ENCODE results near the gene MYCBPAP.

Gene MYCBPAP

GRCh38 chr17:50562242-50563091 is 54.2 kb downstream of the MYCBPAP start:
- Histone ChIP-seq H3K27me3 (ENCODE audit: control insufficient read depth in 1 of 2, insufficient read depth in 2 of 2, low read length in 2 of 2) (peaks cover 27 to 80% of the 10 kb centered on the region in 2 donors), H3K9me3 (ENCODE audit: low read length) (no peaks in the 10 kb centered on the region), H3K9ac (ENCODE audit: low read length) (no peak overlapping the region), H3K4me1 (ENCODE audit: insufficient read depth, low read length) (peaks cover 15% of the 10 kb centered on the region), H3K27ac (ENCODE audit: low read depth, low read length) (no peak overlapping the region), H3K36me3 (ENCODE audit: insufficient read depth, low read length) (no peaks in the 10 kb centered on the region), H3K4me3 (ENCODE audit: low read depth in 1 of 2, low read length in 2 of 2) (no peak overlapping the region)

- Histone ChIP-seq H3K27me3 (ENCODE audit: control insufficient read depth in 1 of 2, insufficient read depth in 2 of 2, low read length in 2 of 2) (peaks cover 27 to 81% of the 10 kb centered on the region in 2 donors), H3K4me3 (ENCODE audit: low read depth in 1 of 2, low read length in 2 of 2) (no peak overlapping the region), H3K36me3 (ENCODE audit: insufficient read depth, low read length) (no peaks in the 10 kb centered on the region), H3K9ac (ENCODE audit: low read length) (no peak overlapping the region), H3K4me1 (ENCODE audit: insufficient read depth, low read length) (peaks cover 15% of the 10 kb centered on the region), H3K27ac (ENCODE audit: low read depth, low read length) (no peak overlapping the region), H3K9me3 (ENCODE audit: low read length) (no peaks in the 10 kb centered on the region)
These were observed 54.9 kb downstream of the MYCBPAP start for GRCh38 chr17:50563092-50563511.

GRCh38 chr17:50564916-50565315 is 56.7 kb downstream of the MYCBPAP start:
- H3K27ac ChIP-seq (ENCODE audit: low read depth, low read length) = no peak overlapping the region
- no peak overlapping the region for H3K4me3 ChIP-seq (ENCODE audit: low read depth in 1 of 2, low read length in 2 of 2)
- H3K9me3 ChIP-seq (ENCODE audit: low read length) = no peaks in the 10 kb centered on the region
- no peak overlapping the region for H3K9ac ChIP-seq (ENCODE audit: low read length)
- H3K36me3 ChIP-seq (ENCODE audit: insufficient read depth, low read length) = no peaks in the 10 kb centered on the region
- peaks cover 23 to 62% of the 10 kb centered on the region in 2 donors for H3K27me3 ChIP-seq (ENCODE audit: control insufficient read depth in 1 of 2, insufficient read depth in 2 of 2, low read length in 2 of 2)
- H3K4me1 ChIP-seq (ENCODE audit: insufficient read depth, low read length) = peaks cover 5% of the 10 kb centered on the region

- Histone ChIP-seq H3K27ac (ENCODE audit: low read depth, low read length) (no peak overlapping the region), H3K9ac (ENCODE audit: low read length) (no peak overlapping the region), H3K4me1 (ENCODE audit: insufficient read depth, low read length) (no peaks in the 10 kb centered on the region), H3K36me3 (ENCODE audit: insufficient read depth, low read length) (no peaks in the 10 kb centered on the region), H3K4me3 (ENCODE audit: low read depth in 1 of 2, low read length in 2 of 2) (no peak overlapping the region), H3K9me3 (ENCODE audit: low read length) (no peaks in the 10 kb centered on the region), H3K27me3 (ENCODE audit: control insufficient read depth in 1 of 2, insufficient read depth in 2 of 2, low read length in 2 of 2) (peaks cover 20 to 58% of the 10 kb centered on the region in 2 donors)
These were observed 57.4 kb downstream of the MYCBPAP start for GRCh38 chr17:50565402-50566350.

- Histone ChIP-seq H3K9ac (ENCODE audit: low read length) (no peak overlapping the region), H3K9me3 (ENCODE audit: low read length) (no peaks in the 10 kb centered on the region), H3K4me3 (ENCODE audit: low read depth in 1 of 2, low read length in 2 of 2) (no peak overlapping the region), H3K4me1 (ENCODE audit: insufficient read depth, low read length) (no peaks in the 10 kb centered on the region), H3K27me3 (ENCODE audit: control insufficient read depth in 1 of 2, insufficient read depth in 2 of 2, low read length in 2 of 2) (peaks cover 20 to 49% of the 10 kb centered on the region in 2 donors), H3K36me3 (ENCODE audit: insufficient read depth, low read length) (no peaks in the 10 kb centered on the region), H3K27ac (ENCODE audit: low read depth, low read length) (no peak overlapping the region)
These were observed 58.6 kb downstream of the MYCBPAP start for GRCh38 chr17:50566886-50567285.

- Histone ChIP-seq H3K9ac (ENCODE audit: low read length) (no peak overlapping the region), H3K4me1 (ENCODE audit: insufficient read depth, low read length) (no peaks in the 10 kb centered on the region), H3K27me3 (ENCODE audit: control insufficient read depth in 1 of 2, insufficient read depth in 2 of 2, low read length in 2 of 2) (peaks cover 5 to 33% of the 10 kb centered on the region in 2 donors), H3K27ac (ENCODE audit: low read depth, low read length) (no peak overlapping the region), H3K4me3 (ENCODE audit: low read depth in 1 of 2, low read length in 2 of 2) (no peak overlapping the region), H3K36me3 (ENCODE audit: insufficient read depth, low read length) (no peaks in the 10 kb centered on the region), H3K9me3 (ENCODE audit: low read length) (no peaks in the 10 kb centered on the region)
These were observed 60.4 kb downstream of the MYCBPAP start for GRCh38 chr17:50568659-50569058.

GRCh38 chr17:50569592-50569991 is 61.4 kb downstream of the MYCBPAP start:
- Histone ChIP-seq H3K4me1 (ENCODE audit: insufficient read depth, low read length) (no peaks in the 10 kb centered on the region), H3K9ac (ENCODE audit: low read length) (no peak overlapping the region), H3K27me3 (ENCODE audit: control insufficient read depth in 1 of 2, insufficient read depth in 2 of 2, low read length in 2 of 2) (peaks cover 0 to 26% of the 10 kb centered on the region in 2 donors), H3K27ac (ENCODE audit: low read depth, low read length) (no peak overlapping the region), H3K36me3 (ENCODE audit: insufficient read depth, low read length) (no peaks in the 10 kb centered on the region), H3K9me3 (ENCODE audit: low read length) (no peaks in the 10 kb centered on the region), H3K4me3 (ENCODE audit: low read depth in 1 of 2, low read length in 2 of 2) (no peak overlapping the region)

GRCh38 chr17:50570032-50570431 is 61.8 kb downstream of the MYCBPAP start:
- Histone ChIP-seq H3K27ac (ENCODE audit: low read depth, low read length) (no peak overlapping the region), H3K4me3 (ENCODE audit: low read depth in 1 of 2, low read length in 2 of 2) (no peak overlapping the region), H3K36me3 (ENCODE audit: insufficient read depth, low read length) (no peaks in the 10 kb centered on the region), H3K9me3 (ENCODE audit: low read length) (no peaks in the 10 kb centered on the region), H3K4me1 (ENCODE audit: insufficient read depth, low read length) (no peaks in the 10 kb centered on the region), H3K27me3 (ENCODE audit: control insufficient read depth in 1 of 2, insufficient read depth in 2 of 2, low read length in 2 of 2) (peaks cover 0 to 25% of the 10 kb centered on the region in 2 donors), H3K9ac (ENCODE audit: low read length) (no peak overlapping the region)

- no peak overlapping the region for H3K9ac ChIP-seq (ENCODE audit: low read length)
- H3K27ac ChIP-seq (ENCODE audit: low read depth, low read length) = no peak overlapping the region
- H3K4me3 ChIP-seq (ENCODE audit: low read depth in 1 of 2, low read length in 2 of 2) = no peak overlapping the region
- peaks cover 0 to 20% of the 10 kb centered on the region in 2 donors for H3K27me3 ChIP-seq (ENCODE audit: control insufficient read depth in 1 of 2, insufficient read depth in 2 of 2, low read length in 2 of 2)
- no peaks in the 10 kb centered on the region for H3K36me3 ChIP-seq (ENCODE audit: insufficient read depth, low read length)
- H3K9me3 ChIP-seq (ENCODE audit: low read length) = no peaks in the 10 kb centered on the region
- no peaks in the 10 kb centered on the region for H3K4me1 ChIP-seq (ENCODE audit: insufficient read depth, low read length)
These were observed 62.3 kb downstream of the MYCBPAP start for GRCh38 chr17:50570528-50570927.

GRCh38 chr17:50571681-50572080 is 63.4 kb downstream of the MYCBPAP start:
- H3K9ac ChIP-seq (ENCODE audit: low read length) = no peak overlapping the region
- no peaks in the 10 kb centered on the region for H3K4me1 ChIP-seq (ENCODE audit: insufficient read depth, low read length)
- no peaks in the 10 kb centered on the region for H3K36me3 ChIP-seq (ENCODE audit: insufficient read depth, low read length)
- no peaks in the 10 kb centered on the region for H3K9me3 ChIP-seq (ENCODE audit: low read length)
- H3K4me3 ChIP-seq (ENCODE audit: low read depth in 1 of 2, low read length in 2 of 2) = no peak overlapping the region
- no peak overlapping the region for H3K27ac ChIP-seq (ENCODE audit: low read depth, low read length)
- H3K27me3 ChIP-seq (ENCODE audit: control insufficient read depth in 1 of 2, insufficient read depth in 2 of 2, low read length in 2 of 2) = peaks cover 0 to 8% of the 10 kb centered on the region in 2 donors

DNA sequence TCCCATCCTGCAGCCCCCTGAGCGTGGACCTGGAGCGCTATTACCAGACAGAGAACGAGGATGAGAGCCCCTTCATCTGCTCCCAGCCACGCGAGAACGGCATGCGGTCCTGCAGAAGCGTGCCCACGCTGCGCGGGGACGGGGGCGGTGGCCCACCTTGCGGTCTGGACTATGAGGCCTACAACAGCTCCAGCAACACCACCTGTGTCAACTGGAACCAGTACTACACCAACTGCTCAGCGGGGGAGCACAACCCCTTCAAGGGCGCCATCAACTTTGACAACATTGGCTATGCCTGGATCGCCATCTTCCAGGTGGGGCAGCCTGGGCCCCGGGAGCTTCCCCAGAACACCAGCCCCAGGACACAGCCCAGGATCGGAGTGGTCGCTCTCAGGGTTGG is 64.3 kb downstream of the MYCBPAP start:
- H3K4me3 ChIP-seq (ENCODE audit: low read depth in 1 of 2, low read length in 2 of 2) = no peak overlapping the region
- no peaks in the 10 kb centered on the region for H3K36me3 ChIP-seq (ENCODE audit: insufficient read depth, low read length)
- H3K27me3 ChIP-seq (ENCODE audit: control insufficient read depth in 1 of 2, insufficient read depth in 2 of 2, low read length in 2 of 2) = no peaks in the 10 kb centered on the region
- no peaks in the 10 kb centered on the region for H3K9me3 ChIP-seq (ENCODE audit: low read length)
- H3K4me1 ChIP-seq (ENCODE audit: insufficient read depth, low read length) = no peaks in the 10 kb centered on the region
- no peak overlapping the region for H3K9ac ChIP-seq (ENCODE audit: low read length)
- H3K27ac ChIP-seq (ENCODE audit: low read depth, low read length) = no peak overlapping the region

Data from muscle layer of colon (tissue), 2 donors.